Liver (tissue), 9 donors: ENCODE results near the gene TRIM33. TPM values are rescaled to one million over a fixed set of nuclear protein-coding genes. Genes with fewer than 3 reads are reported as not detected.
A peak's percentile ranks its signal among the peaks of the same experiment; 100 is the strongest.

ENCODE experiments used
- DNase-seq: peaks from one replicate; pipeline ENCODE4 v3.0.0-alpha.2; 2017; ENCODE audit warnings: low spot score
- H3K27ac ChIP-seq, 2 donors: one replicate each; pipeline ENCODE4 v1.7.0; 2013; ENCODE audit warnings: inconsistent platforms in 2 of 2, low read length in 2 of 2, control low read depth in 1 of 2, low read depth in 1 of 2, mild to moderate bottlenecking in 1 of 2
- H3K27me3 ChIP-seq, 4 donors: one replicate each; pipeline versions ENCODE4 v1.6.1 to v1.7.0; 2013; ENCODE audit warnings: low read length in 3 of 4, inconsistent platforms in 1 of 4, mild to moderate bottlenecking in 1 of 4, moderate library complexity in 1 of 4; ENCODE audit not compliant: control insufficient read depth in 4 of 4, insufficient read depth in 4 of 4
- H3K36me3 ChIP-seq, 4 donors: one replicate each; pipeline versions ENCODE4 v1.6.1 to v1.7.0; 2013; ENCODE audit warnings: low read length in 3 of 4, mild to moderate bottlenecking in 3 of 4, low read depth in 1 of 4, moderate library complexity in 1 of 4; ENCODE audit not compliant: control insufficient read depth in 4 of 4, insufficient read depth in 3 of 4
- H3K4me1 ChIP-seq, 4 donors: one replicate each; pipeline versions ENCODE4 v1.6.1 to v1.7.0; 2013; ENCODE audit warnings: low read length in 3 of 4, mild to moderate bottlenecking in 3 of 4, moderate library complexity in 1 of 4; ENCODE audit not compliant: control insufficient read depth in 4 of 4, insufficient read depth in 4 of 4
- H3K4me3 ChIP-seq, 3 donors: one replicate each; pipeline versions ENCODE4 v1.6.1 to v1.7.0; 2013; ENCODE audit warnings: low read length in 3 of 3, control low read depth in 1 of 3, low read depth in 1 of 3, mild to moderate bottlenecking in 1 of 3
- H3K9ac ChIP-seq, 2 donors: one replicate each; pipeline ENCODE4 v1.7.0; 2013; ENCODE audit warnings: low read length in 2 of 2, mild to moderate bottlenecking in 2 of 2, moderate library complexity in 2 of 2, control low read depth in 1 of 2, low read depth in 1 of 2
- H3K9me3 ChIP-seq, 4 donors: one replicate each; pipeline versions ENCODE4 v1.6.1 to v1.7.0; 2013; ENCODE audit warnings: low read length in 3 of 4; ENCODE audit not compliant: control insufficient read depth in 4 of 4
- ATF3 ChIP-seq: IDR thresholded peaks from 2 replicates; pipeline ENCODE4 v1.6.1; 2016; ENCODE audit warnings: antibody characterized with exemption
- CTCF ChIP-seq: fragments of 150-350 bp; IDR thresholded peaks from 2 replicates; pipeline ENCODE4 v1.5.1; 2017; ENCODE audit warnings: improper control_type of control experiment, low read depth, low read length; ENCODE audit not compliant: missing input control
- EGR1 ChIP-seq, 2 donors: IDR thresholded peaks; 2 replicates each; pipeline ENCODE4 v1.6.1; 2016 to 2018; ENCODE audit warnings: antibody characterized with exemption in 2 of 2, low read depth in 2 of 2
- FOXA1 ChIP-seq: IDR thresholded peaks from 2 replicates; pipeline ENCODE4 v1.6.1; 2016; ENCODE audit warnings: antibody characterized with exemption
- FOXA2 ChIP-seq: IDR thresholded peaks from 2 replicates; pipeline ENCODE4 v1.6.1; 2016; ENCODE audit warnings: antibody characterized with exemption
- GABPA ChIP-seq, 2 donors: IDR thresholded peaks in 1 of 2; conservative IDR thresholded peaks in 1 of 2; 2 replicates each; pipeline ENCODE4 v1.6.1; 2016; ENCODE audit warnings: antibody characterized with exemption in 2 of 2, mild to moderate bottlenecking in 1 of 2, moderate library complexity in 1 of 2
- HNF4A ChIP-seq, 2 donors: conservative IDR thresholded peaks; 2 replicates each; pipeline ENCODE4 v1.6.1; 2016; ENCODE audit warnings: antibody characterized with exemption in 2 of 2, mild to moderate bottlenecking in 2 of 2
- HNF4G ChIP-seq: IDR thresholded peaks from 2 replicates; pipeline ENCODE4 v1.6.1; 2016; ENCODE audit warnings: antibody characterized with exemption
- JUND ChIP-seq, 2 donors: IDR thresholded peaks; 2 replicates each; pipeline ENCODE4 v1.6.1; 2016; ENCODE audit warnings: antibody characterized with exemption in 2 of 2
- MAX ChIP-seq: IDR thresholded peaks from 2 replicates; pipeline ENCODE4 v1.6.1; 2016; ENCODE audit warnings: antibody characterized with exemption
- NR2F2 ChIP-seq: IDR thresholded peaks from 2 replicates; pipeline ENCODE4 v1.6.1; 2016; ENCODE audit warnings: antibody characterized with exemption
- RAD21 ChIP-seq, 2 donors: IDR thresholded peaks; 2 replicates each; pipeline ENCODE4 v1.6.1; 2016; ENCODE audit warnings: antibody characterized with exemption in 2 of 2, mild to moderate bottlenecking in 2 of 2
- REST ChIP-seq: IDR thresholded peaks from 2 replicates; pipeline ENCODE4 v1.6.1; 2016; ENCODE audit warnings: antibody characterized with exemption, mild to moderate bottlenecking
- RXRA ChIP-seq, 2 donors: IDR thresholded peaks; 2 replicates each; pipeline ENCODE4 v1.6.1; 2017 to 2018; ENCODE audit warnings: antibody characterized with exemption in 2 of 2, mild to moderate bottlenecking in 1 of 2
- SP1 ChIP-seq: IDR thresholded peaks from 2 replicates; pipeline ENCODE4 v1.6.1; 2018; ENCODE audit warnings: antibody characterized with exemption, mild to moderate bottlenecking
- TAF1 ChIP-seq: conservative IDR thresholded peaks from 2 replicates; pipeline ENCODE4 v1.6.1; 2016; ENCODE audit warnings: antibody characterized with exemption, mild to moderate bottlenecking
- YY1 ChIP-seq: IDR thresholded peaks from 2 replicates; pipeline ENCODE4 v1.6.1; 2016; ENCODE audit warnings: antibody characterized with exemption, mild to moderate bottlenecking
- ZBTB33 ChIP-seq: IDR thresholded peaks from 2 replicates; pipeline ENCODE4 v1.6.1; 2016; ENCODE audit warnings: antibody characterized with exemption
- WGBS: extraction: QIAGEN DNeasy Blood & Tissue Kit; methylation state at CpG from one replicate; pipeline ENCODE4 v1.1.7; 2013; 5-methylcytosine and 5-hydroxymethylcytosine counted together
- polyA plus RNA-seq, 2 donors: library from polyadenylated mRNA; stranded (reverse) in 1 of 2; unstranded in 1 of 2; fragments of 200-250 nt in 1 of 2; fragments of >200 nt in 1 of 2; fragmentation: Nextera tagmentation in 1 of 2; extraction: Ambion mirVana in 1 of 2; gene quantifications; one replicate each; pipeline versions ENCODE4 v1.2.1 to v1.2.3, GENCODE V29; 2013 to 2015
- total RNA-seq, 2 donors: library from RNA; depleted of rRNA; stranded (reverse); fragments of >200 nt; gene quantifications; one replicate each; pipeline ENCODE4 v1.2.3, GENCODE V29; 2014
- donor health status: healthy.
- donor health status: healthy.
- donor health status: healthy.
- donor health status: healthy.
- donor health status: healthy.

Gene TRIM33
- total RNA-seq (10 to 100 TPM; 21.1 to 30.5 TPM), polyA plus RNA-seq (10 to 100 TPM in 1 of 2 donors, 1 to 10 TPM in 1; 4.5 to 12.1 TPM)

GRCh38 chr1:114511032-114511785 lies at the start of gene TRIM33:
TSS of gene TRIM33 (minus strand) at chr1:114511203. CDS start at chr1:114511076, 127 bp downstream.
- TF ChIP-seq EGR1 (IDR thresholded peaks at IDR 0.05; ENCODE audit: low read depth in 2 of 2) (peak in 1 of 2 donors; percentile 73), JUND (IDR thresholded peaks at IDR 0.05) (no peak), REST (no peak), RXRA (IDR thresholded peaks at IDR 0.05) (no peak), ZBTB33 (peak; percentile 72), HNF4A (conservative IDR thresholded peaks at IDR 0.05) (peak in 1 of 2 donors; percentile 31), NR2F2 (no peak), YY1 (peak; percentile 52), ATF3 (no peak), FOXA2 (no peak), TAF1 (no peak), FOXA1 (no peak), HNF4G (no peak), CTCF (no peak), SP1 (peak; percentile 23), RAD21 (IDR thresholded peaks at IDR 0.05) (peak in 1 of 2 donors; percentile 17), MAX (peak; percentile 30), GABPA (IDR thresholded peaks at IDR 0.05 in 1 of 2, conservative IDR thresholded peaks at IDR 0.05 in 1 of 2) (peak in 1 of 2 donors; percentile 59)
- peaks cover 0 to 34% (median 19%) of the 10 kb centered on the region in 4 donors for H3K4me1 ChIP-seq
- under 1% methylated on average over 90 of the region's 90 CpGs for WGBS
- no peaks in the 10 kb centered on the region for H3K9me3 ChIP-seq
- H3K27ac ChIP-seq: peak within 1 kb of the TSS; percentile 98 to 99
- peak; percentile 92 for DNase-seq
- peak within 1 kb of the TSS; percentile 88 to 98 (median 91) for H3K4me3 ChIP-seq
- H3K9ac ChIP-seq: peak within 1 kb of the TSS; percentile 92 to 98
- no peaks in the 10 kb centered on the region for H3K27me3 ChIP-seq
- no peaks in the 10 kb centered on the region for H3K36me3 ChIP-seq
